HEK293 (cell line): ENCODE results near the gene PRSS53.

Experiments
- CTCF ChIA-PET: fragments of 350-600 bp; formaldehyde crosslinking; extraction: SDS; loops from one replicate; lab custom pipeline; 2021; ENCODE audit warnings: antibody characterized with exemption; lab: Yijun Ruan, JAX
- POLR2A ChIA-PET: fragments of 300-600 bp; formaldehyde crosslinking; extraction: SDS; loops from one replicate; lab custom pipeline; 2020; ENCODE audit warnings: antibody characterized with exemption, inconsistent platforms; lab: Yijun Ruan, JAX
- H3K27ac ChIP-seq: fragments of 200-500 bp; sonication (Bioruptor generic); 2 replicates; pipeline ENCODE4 v1.5.1; 2014; ENCODE audit warnings: low read depth, low read length, control low read depth, inconsistent platforms; ENCODE audit errors: extremely low read depth
- H3K36me3 ChIP-seq, 2 experiments: fragments of 200-500 bp in 1 of 2; sonication (Bioruptor generic) in 1 of 2; 1 replicate in 1 of 2; 2 replicates in 1 of 2; pipeline ENCODE4 v1.5.1; 2014 to 2017; ENCODE audit warnings: inconsistent platforms in 2 of 2, low read length in 2 of 2; ENCODE audit not compliant: control insufficient read depth in 2 of 2, insufficient read depth in 1 of 2
- H3K4me1 ChIP-seq: fragments of 200-500 bp; sonication (Bioruptor generic); 2 replicates; pipeline ENCODE4 v1.5.1; 2014; ENCODE audit warnings: mild to moderate bottlenecking, low read length, inconsistent platforms; ENCODE audit not compliant: control insufficient read depth, insufficient read depth
- H3K4me3 ChIP-seq: 2 replicates; pipeline ENCODE4 v1.5.1; 2011; ENCODE audit warnings: low read depth, mild to moderate bottlenecking, control low read depth, low read length, moderate library complexity
- H3K9me3 ChIP-seq: fragments of 200-500 bp; sonication (Bioruptor generic); 2 replicates; pipeline ENCODE4 v1.5.1; 2014; ENCODE audit warnings: low read depth, low read length, inconsistent platforms; ENCODE audit not compliant: control insufficient read depth, insufficient read depth
- FEZF1 ChIP-seq: fragments of 450-650 bp; formaldehyde crosslinking; IDR thresholded peaks from 2 replicates; pipeline ENCODE4 v1.5.1; 2016; ENCODE audit warnings: missing biosample characterization, missing genetic modification characterization
- GLIS2 ChIP-seq: fragments of 450-650 bp; formaldehyde crosslinking; IDR thresholded peaks from 2 replicates; pipeline ENCODE4 v1.5.1; 2016; ENCODE audit warnings: missing biosample characterization, missing genetic modification characterization
- ZBTB1 ChIP-seq: fragments of 450-650 bp; formaldehyde crosslinking; IDR thresholded peaks from 2 replicates; pipeline ENCODE4 v1.5.1; 2016; ENCODE audit warnings: missing biosample characterization, missing genetic modification characterization
- ZBTB7A ChIP-seq: fragments of 450-650 bp; formaldehyde crosslinking; IDR thresholded peaks from 2 replicates; pipeline ENCODE4 v1.5.1; 2016; ENCODE audit warnings: low read depth, missing biosample characterization, missing genetic modification characterization
- ZNF121 ChIP-seq: fragments of 450-650 bp; formaldehyde crosslinking; IDR thresholded peaks from 2 replicates; pipeline ENCODE4 v1.5.1; 2016; ENCODE audit warnings: missing biosample characterization, missing genetic modification characterization
- ZNF133 ChIP-seq: fragments of 450-650 bp; formaldehyde crosslinking; IDR thresholded peaks from 2 replicates; pipeline ENCODE4 v1.5.1; 2016; ENCODE audit warnings: missing biosample characterization, missing genetic modification characterization
- ZNF155 ChIP-seq: fragments of 450-650 bp; formaldehyde crosslinking; IDR thresholded peaks from 2 replicates; pipeline ENCODE4 v1.5.1; 2016; ENCODE audit warnings: missing biosample characterization, missing genetic modification characterization
- ZNF274 ChIP-seq, 2 experiments: fragments of 200-500 bp in 1 of 2; fragments of 450-650 bp in 1 of 2; sonication (Bioruptor generic) in 1 of 2; formaldehyde crosslinking in 1 of 2; IDR thresholded peaks; 2 replicates each; pipeline versions ENCODE4 v1.5.1 to v1.6.1; 2014 to 2016; ENCODE audit warnings: borderline replicate concordance in 1 of 2, inconsistent platforms in 1 of 2, low read length in 1 of 2, missing biosample characterization in 1 of 2, missing genetic modification characterization in 1 of 2
- ZNF302 ChIP-seq: fragments of 450-650 bp; formaldehyde crosslinking; IDR thresholded peaks from 2 replicates; pipeline ENCODE4 v1.5.1; 2016; ENCODE audit warnings: missing biosample characterization, missing genetic modification characterization, low read depth
- ZNF621 ChIP-seq: fragments of 450-650 bp; formaldehyde crosslinking; IDR thresholded peaks from 2 replicates; pipeline ENCODE4 v1.5.1; 2017; ENCODE audit warnings: missing biosample characterization, missing genetic modification characterization
- ZNF654 ChIP-seq: fragments of 450-650 bp; formaldehyde crosslinking; IDR thresholded peaks from 2 replicates; pipeline ENCODE4 v1.5.1; 2016; ENCODE audit warnings: low read depth, missing biosample characterization, missing genetic modification characterization
- TF ChIP-seq, protein P1 (sequence below): fragments of 450-650 bp; formaldehyde crosslinking; IDR thresholded peaks from 2 replicates; pipeline ENCODE4 v1.5.1; 2016; ENCODE audit warnings: missing biosample characterization, missing genetic modification characterization
- TF ChIP-seq, protein P2 (sequence below): fragments of 450-650 bp; IDR thresholded peaks from 2 replicates; pipeline ENCODE4 v1.5.1; 2018; ENCODE audit warnings: missing biosample characterization, missing genetic modification characterization
- TF ChIP-seq, protein P3 (sequence below): fragments of 450-650 bp; formaldehyde crosslinking; IDR thresholded peaks from 2 replicates; pipeline ENCODE4 v1.5.1; 2017; ENCODE audit warnings: missing biosample characterization, missing genetic modification characterization
- TF ChIP-seq, protein P4 (sequence below): fragments of 450-650 bp; formaldehyde crosslinking; IDR thresholded peaks from 2 replicates; pipeline ENCODE4 v1.5.1; 2016; ENCODE audit warnings: missing biosample characterization, missing genetic modification characterization
- TF ChIP-seq, protein P5 (sequence below): fragments of 450-650 bp; formaldehyde crosslinking; IDR thresholded peaks from 2 replicates; pipeline ENCODE4 v1.5.1; 2016; ENCODE audit warnings: missing biosample characterization, missing genetic modification characterization, low read depth

The PRSS53 gene

DNA sequence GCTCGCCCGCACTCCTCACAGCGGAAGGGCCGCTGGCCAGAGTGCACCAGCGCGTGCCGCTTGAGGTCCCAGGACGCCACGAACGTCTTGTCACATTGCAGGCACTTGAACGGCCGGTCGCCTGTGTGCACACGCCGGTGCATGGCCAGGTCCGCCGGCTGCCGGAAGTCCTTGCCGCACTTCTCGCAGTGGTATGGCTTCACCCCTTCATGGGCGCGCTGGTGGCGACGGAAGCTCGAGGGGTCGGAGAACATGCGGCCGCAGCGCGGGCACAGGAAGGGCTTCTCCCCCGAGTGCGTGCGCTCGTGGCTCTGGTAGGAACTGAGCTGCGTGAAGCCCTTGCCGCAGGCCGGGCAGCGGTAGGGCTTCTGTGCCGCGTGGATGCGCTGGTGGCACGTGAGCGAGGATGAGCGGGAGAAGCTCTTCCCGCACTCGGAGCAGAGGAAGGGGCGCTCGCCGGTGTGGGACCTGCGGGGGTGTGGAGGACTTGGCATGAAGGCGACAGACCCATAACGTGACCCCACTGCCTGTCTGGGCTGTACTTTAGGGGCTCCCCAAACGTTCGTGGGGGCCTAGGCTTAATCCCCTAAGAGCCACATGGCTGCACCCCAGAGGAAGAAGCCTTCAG is 26.8 kb downstream of the PRSS53 start:
- H3K4me1 ChIP-seq, result no peaks in the 10 kb centered on the region
- CTCF ChIA-PET, result interaction anchor here (0.6 kb wide), 1 partner anchor 84 kb away, joined by 3 read pairs; no protein-coding TSS in a partner anchor
- no peaks in the 10 kb centered on the region for H3K9me3 ChIP-seq
- TF ChIP-seq ZNF121 (tag by site-specific recombination) (no peak), ZBTB1 (tag by site-specific recombination) (no peak), ZNF133 (tag by site-specific recombination) (no peak), ZNF302 (tag by site-specific recombination) (no peak), ZNF621 (tag by site-specific recombination) (no peak), ZNF274 (IDR thresholded peaks at IDR 0.05; ENCODE audit: low read length) (no peak), ZNF274 (tag by site-specific recombination; IDR thresholded peaks at IDR 0.05; ENCODE audit: borderline replicate concordance) (no peak), GLIS2 (tag by site-specific recombination) (no peak), ZNF654 (tag by site-specific recombination) (no peak), ZNF155 (tag by site-specific recombination) (no peak), ZBTB7A (tag by site-specific recombination) (no peak), FEZF1 (no peak)
- TF ChIP-seq, protein P1, sequence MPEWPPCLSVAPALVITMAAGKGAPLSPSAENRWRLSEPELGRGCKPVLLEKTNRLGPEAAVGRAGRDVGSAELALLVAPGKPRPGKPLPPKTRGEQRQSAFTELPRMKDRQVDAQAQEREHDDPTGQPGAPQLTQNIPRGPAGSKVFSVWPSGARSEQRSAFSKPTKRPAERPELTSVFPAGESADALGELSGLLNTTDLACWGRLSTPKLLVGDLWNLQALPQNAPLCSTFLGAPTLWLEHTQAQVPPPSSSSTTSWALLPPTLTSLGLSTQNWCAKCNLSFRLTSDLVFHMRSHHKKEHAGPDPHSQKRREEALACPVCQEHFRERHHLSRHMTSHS (tag by site-specific recombination), result no peak
- TF ChIP-seq, protein P2, sequence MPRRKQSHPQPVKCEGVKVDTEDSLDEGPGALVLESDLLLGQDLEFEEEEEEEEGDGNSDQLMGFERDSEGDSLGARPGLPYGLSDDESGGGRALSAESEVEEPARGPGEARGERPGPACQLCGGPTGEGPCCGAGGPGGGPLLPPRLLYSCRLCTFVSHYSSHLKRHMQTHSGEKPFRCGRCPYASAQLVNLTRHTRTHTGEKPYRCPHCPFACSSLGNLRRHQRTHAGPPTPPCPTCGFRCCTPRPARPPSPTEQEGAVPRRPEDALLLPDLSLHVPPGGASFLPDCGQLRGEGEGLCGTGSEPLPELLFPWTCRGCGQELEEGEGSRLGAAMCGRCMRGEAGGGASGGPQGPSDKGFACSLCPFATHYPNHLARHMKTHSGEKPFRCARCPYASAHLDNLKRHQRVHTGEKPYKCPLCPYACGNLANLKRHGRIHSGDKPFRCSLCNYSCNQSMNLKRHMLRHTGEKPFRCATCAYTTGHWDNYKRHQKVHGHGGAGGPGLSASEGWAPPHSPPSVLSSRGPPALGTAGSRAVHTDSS (tag by site-specific recombination), result no peak
- TF ChIP-seq, protein P3, sequence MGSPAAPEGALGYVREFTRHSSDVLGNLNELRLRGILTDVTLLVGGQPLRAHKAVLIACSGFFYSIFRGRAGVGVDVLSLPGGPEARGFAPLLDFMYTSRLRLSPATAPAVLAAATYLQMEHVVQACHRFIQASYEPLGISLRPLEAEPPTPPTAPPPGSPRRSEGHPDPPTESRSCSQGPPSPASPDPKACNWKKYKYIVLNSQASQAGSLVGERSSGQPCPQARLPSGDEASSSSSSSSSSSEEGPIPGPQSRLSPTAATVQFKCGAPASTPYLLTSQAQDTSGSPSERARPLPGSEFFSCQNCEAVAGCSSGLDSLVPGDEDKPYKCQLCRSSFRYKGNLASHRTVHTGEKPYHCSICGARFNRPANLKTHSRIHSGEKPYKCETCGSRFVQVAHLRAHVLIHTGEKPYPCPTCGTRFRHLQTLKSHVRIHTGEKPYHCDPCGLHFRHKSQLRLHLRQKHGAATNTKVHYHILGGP (tag by site-specific recombination), result no peak
- TF ChIP-seq, protein P4, sequence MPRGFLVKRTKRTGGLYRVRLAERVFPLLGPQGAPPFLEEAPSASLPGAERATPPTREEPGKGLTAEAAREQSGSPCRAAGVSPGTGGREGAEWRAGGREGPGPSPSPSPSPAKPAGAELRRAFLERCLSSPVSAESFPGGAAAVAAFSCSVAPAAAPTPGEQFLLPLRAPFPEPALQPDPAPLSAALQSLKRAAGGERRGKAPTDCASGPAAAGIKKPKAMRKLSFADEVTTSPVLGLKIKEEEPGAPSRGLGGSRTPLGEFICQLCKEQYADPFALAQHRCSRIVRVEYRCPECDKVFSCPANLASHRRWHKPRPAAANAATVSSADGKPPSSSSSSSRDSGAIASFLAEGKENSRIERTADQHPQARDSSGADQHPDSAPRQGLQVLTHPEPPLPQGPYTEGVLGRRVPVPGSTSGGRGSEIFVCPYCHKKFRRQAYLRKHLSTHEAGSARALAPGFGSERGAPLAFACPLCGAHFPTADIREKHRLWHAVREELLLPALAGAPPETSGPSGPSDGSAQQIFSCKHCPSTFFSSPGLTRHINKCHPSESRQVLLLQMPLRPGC (tag by site-specific recombination), result no peak
- TF ChIP-seq, protein P5, sequence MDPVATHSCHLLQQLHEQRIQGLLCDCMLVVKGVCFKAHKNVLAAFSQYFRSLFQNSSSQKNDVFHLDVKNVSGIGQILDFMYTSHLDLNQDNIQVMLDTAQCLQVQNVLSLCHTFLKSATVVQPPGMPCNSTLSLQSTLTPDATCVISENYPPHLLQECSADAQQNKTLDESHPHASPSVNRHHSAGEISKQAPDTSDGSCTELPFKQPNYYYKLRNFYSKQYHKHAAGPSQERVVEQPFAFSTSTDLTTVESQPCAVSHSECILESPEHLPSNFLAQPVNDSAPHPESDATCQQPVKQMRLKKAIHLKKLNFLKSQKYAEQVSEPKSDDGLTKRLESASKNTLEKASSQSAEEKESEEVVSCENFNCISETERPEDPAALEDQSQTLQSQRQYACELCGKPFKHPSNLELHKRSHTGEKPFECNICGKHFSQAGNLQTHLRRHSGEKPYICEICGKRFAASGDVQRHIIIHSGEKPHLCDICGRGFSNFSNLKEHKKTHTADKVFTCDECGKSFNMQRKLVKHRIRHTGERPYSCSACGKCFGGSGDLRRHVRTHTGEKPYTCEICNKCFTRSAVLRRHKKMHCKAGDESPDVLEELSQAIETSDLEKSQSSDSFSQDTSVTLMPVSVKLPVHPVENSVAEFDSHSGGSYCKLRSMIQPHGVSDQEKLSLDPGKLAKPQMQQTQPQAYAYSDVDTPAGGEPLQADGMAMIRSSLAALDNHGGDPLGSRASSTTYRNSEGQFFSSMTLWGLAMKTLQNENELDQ (tag by site-specific recombination), result no peak
- TF ChIP-seq, all 188 proteins: peak for 0
- POLR2A ChIA-PET, result interaction anchor here (0.7 kb wide), 1 partner anchor 15 kb away, joined by 4 read pairs; no protein-coding TSS in a partner anchor
- peaks cover 5 to 38% of the 10 kb centered on the region in 2 experiments; a peak in 2 of 3 replicates for H3K36me3 ChIP-seq
- no peak overlapping the region for H3K4me3 ChIP-seq
- no peak overlapping the region for H3K27ac ChIP-seq
